ENCODE results near the gene CLDND2. TPM values are rescaled to one million over a fixed set of nuclear protein-coding genes. Genes with fewer than 3 reads are reported as not detected.
"Not testable (repeated sequence)": the region's sequence is repeated elsewhere in the genome, so short reads cannot be mapped to it uniquely, and the experiment has no call there.

CLDND2 gene
- total and polyA plus RNA-seq, 11 donors = 0.46 to 2.3 (median 0.92) TPM; not detected in 5

DNA sequence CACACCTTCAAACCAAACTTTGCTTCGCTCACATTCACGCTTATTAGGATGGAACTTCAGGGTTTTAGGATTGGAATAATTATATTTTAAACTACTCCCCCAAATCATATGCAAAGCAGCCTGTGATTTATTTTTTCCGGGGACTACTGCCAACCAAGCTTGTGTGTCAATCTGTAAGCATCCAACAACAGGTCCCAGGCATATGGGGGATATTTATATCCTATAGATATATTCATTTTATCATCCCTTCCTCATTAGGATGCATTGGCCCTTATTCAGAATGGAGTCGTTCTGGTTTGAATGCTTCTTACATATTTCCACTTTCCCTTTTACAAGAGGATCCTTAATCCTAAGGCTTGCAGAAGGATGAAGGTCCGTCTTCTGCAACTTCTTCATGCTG, 30.4 kb upstream of the CLDND2 start:
- 90 to 95% (median 93%) methylated on average over 5 of the region's 5 CpGs for WGBS, 4 donors
- ATAC-seq (no peak), DNase-seq (no peak)
- H3K9me3 ChIP-seq = peaks cover 0 to 17% (median 3%) of the 10 kb centered on the region in 12 donors
- intact Hi-C loops (cut with DNase I) = loop anchor here in 4 of 10 donors (10.0 kb wide), 2 partner anchors 54 to 64 kb away; partner anchors contain the start of gene VSIG10L (in 2 of the 4)
- no peak overlapping the region for H3K27ac ChIP-seq
- H3K36me3 ChIP-seq = no peaks in the 10 kb centered on the region
- H3K27me3 ChIP-seq = no peaks in the 10 kb centered on the region
- H3K4me3 ChIP-seq = no peak overlapping the region
- TF ChIP-seq CTCF (IDR thresholded peaks at IDR 0.05) (no peak), POLR2A (IDR thresholded peaks at IDR 0.05) (no peak)
- H3K4me1 ChIP-seq = peaks cover 0 to 18% (median 5%) of the 10 kb centered on the region in 12 donors

GRCh38 chr19:51398096-51398704, 29.4 kb upstream of the CLDND2 start:
- ATAC-seq (no peak), DNase-seq (no peak)
- Histone ChIP-seq H3K4me1 (peaks cover 0 to 24% (median 5%) of the 10 kb centered on the region in 12 donors), H3K9me3 (peaks cover 0 to 17% (median 3%) of the 10 kb centered on the region in 12 donors), H3K27ac (no peak overlapping the region), H3K27me3 (no peaks in the 10 kb centered on the region), H3K36me3 (no peaks in the 10 kb centered on the region), H3K4me3 (no peak overlapping the region)
- TF ChIP-seq POLR2A (IDR thresholded peaks at IDR 0.05) (no peak), CTCF (IDR thresholded peaks at IDR 0.05) (peak; percentile 20 to 61 (median 40))
- WGBS, 4 donors = 45 to 47% (median 47%) methylated on average over 7 of the region's 7 CpGs
- intact Hi-C loops (cut with DNase I) = loop anchor here in 4 of 10 donors (10.0 kb wide), 2 partner anchors 53 to 63 kb away; partner anchors contain the start of gene VSIG10L (in 2 of the 4)

GRCh38 chr19:51397453-51397852, 28.6 kb upstream of the CLDND2 start:
- intact Hi-C loops (cut with DNase I) = loop anchor here in 4 of 10 donors (10.0 kb wide), 2 partner anchors 53 to 63 kb away; partner anchors contain the start of gene VSIG10L (in 2 of the 4)
- not testable (repeated sequence) for ATAC-seq, H3K36me3 ChIP-seq, H3K27me3 ChIP-seq, H3K4me3 ChIP-seq, H3K27ac ChIP-seq, DNase-seq
- 57 to 62% (median 59%) methylated on average over 9 of the region's 9 CpGs for WGBS, 4 donors
- Histone ChIP-seq H3K9me3 (peaks cover 0 to 11% (median 3%) of the 10 kb centered on the region in 12 donors), H3K4me1 (peaks cover 0 to 24% (median 5%) of the 10 kb centered on the region in 12 donors)

DNA sequence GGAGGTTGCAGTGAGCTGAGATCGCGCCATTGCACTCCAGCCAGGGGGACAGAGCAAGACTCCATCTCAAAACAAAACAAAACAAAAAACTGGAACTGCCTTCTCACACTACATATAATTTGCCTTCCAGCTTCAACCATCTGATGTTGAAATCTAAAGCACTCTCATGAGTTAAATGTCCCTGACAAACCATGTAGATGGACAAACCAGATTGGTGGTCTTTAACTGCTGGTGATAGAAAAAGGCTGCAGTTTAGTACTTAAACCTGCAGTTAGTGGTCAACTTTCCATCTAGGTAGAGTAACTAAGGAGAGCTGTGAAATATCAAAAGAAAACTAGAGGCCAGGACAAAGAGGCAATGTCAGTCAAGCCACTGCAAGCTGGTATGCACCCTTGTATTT, 27.4 kb upstream of the CLDND2 start:
- ATAC-seq = no peak
- DNase-seq = no peak
- Histone ChIP-seq H3K4me1 (peaks cover 0 to 24% (median 5%) of the 10 kb centered on the region in 12 donors), H3K27me3 (no peaks in the 10 kb centered on the region), H3K4me3 (no peak overlapping the region), H3K36me3 (no peaks in the 10 kb centered on the region), H3K9me3 (no peaks in the 10 kb centered on the region), H3K27ac (no peak overlapping the region)
- 94 to 100% (median 96%) methylated on average over 2 of the region's 2 CpGs for whole genome bisulfite sequencing, 4 donors
- intact Hi-C loops (cut with DNase I) = loop anchor here in 4 of 10 donors (10.0 kb wide), 2 partner anchors 51 to 61 kb away; partner anchors contain the start of gene VSIG10L (in 2 of the 4)
- TF ChIP-seq POLR2A (IDR thresholded peaks at IDR 0.05) = no peak
- no peak for TF ChIP-seq CTCF (IDR thresholded peaks at IDR 0.05)
